Esophagus muscularis mucosa (tissue), 4 donors: ENCODE results near the gene SDK1.

Experiments used
- CTCF ChIP-seq, 3 experiments: fragments of 200-600 bp in 2 of 3; fragments of 450-650 bp in 1 of 3; sonication (generic) in 2 of 3; IDR thresholded peaks; one replicate each; pipeline ENCODE4 v1.5.1; 2017 to 2019; ENCODE audit warnings: antibody characterized with exemption in 3 of 3, mild to moderate bottlenecking in 2 of 3, moderate library complexity in 1 of 3
- EP300 ChIP-seq: sonication (generic); formaldehyde crosslinking; IDR thresholded peaks from one replicate; pipeline ENCODE4 v1.6.1; 2017; ENCODE audit warnings: antibody characterized with exemption
- POLR2A ChIP-seq: fragments of 450-650 bp; IDR thresholded peaks from one replicate; pipeline ENCODE4 v1.6.1; 2017; ENCODE audit warnings: antibody characterized with exemption, moderate library complexity, mild to moderate bottlenecking, low read depth
- POLR2AphosphoS5 ChIP-seq, 2 donors: sonication (generic); formaldehyde crosslinking; IDR thresholded peaks; one replicate each; pipeline ENCODE4 v1.6.1; 2017; ENCODE audit warnings: antibody characterized with exemption in 2 of 2

- no peak for TF ChIP-seq CTCF (IDR thresholded peaks at IDR 0.05)
- TF ChIP-seq EP300 = no peak
- TF ChIP-seq POLR2A = no peak
- TF ChIP-seq POLR2AphosphoS5 (IDR thresholded peaks at IDR 0.05) = no peak
These were observed 878.0 kb downstream of the SDK1 start for GRCh38 chr7:4178916-4179687.
